Common myeloid progenitor, CD34-positive (primary cell): ENCODE measurements around the gene ANKRD23.

Experiments
- CTCF ChIA-PET: fragments of 350-600 bp; sonication (Branson Sonifier 250); formaldehyde crosslinking; loops from one replicate; lab custom pipeline; 2021; ENCODE audit warnings: antibody characterized with exemption; lab: Charles Lee
- POLR2A ChIA-PET: fragments of 350-600 bp; sonication (Branson Sonifier 250); formaldehyde crosslinking; loops from one replicate; lab custom pipeline; 2021; ENCODE audit warnings: antibody characterized with exemption; lab: Charles Lee
- DNase-seq, 3 donors: peaks; one replicate each; pipeline versions ENCODE4 v3.0.0 to v3.0.0-alpha.2; 2013
- H3K27ac ChIP-seq, 2 experiments: 1 replicate in 1 of 2; 2 replicates in 1 of 2; pipeline ENCODE4 v1.7.0; 2013; ENCODE audit warnings: inconsistent platforms in 2 of 2, low read length in 2 of 2, mild to moderate bottlenecking in 2 of 2, low read depth in 1 of 2, moderate library complexity in 1 of 2; ENCODE audit not compliant: severe bottlenecking in 2 of 2, insufficient read depth in 1 of 2, poor library complexity in 1 of 2
- H3K27me3 ChIP-seq, 5 experiments: replicated peaks in 2 of 5; 1 replicate in 3 of 5; 2 replicates in 2 of 5; pipeline versions ENCODE4 v1.6.1 to v1.7.0; 2013; ENCODE audit warnings: low read length in 4 of 5, mild to moderate bottlenecking in 2 of 5, moderate library complexity in 2 of 5, inconsistent platforms in 1 of 5; ENCODE audit not compliant: insufficient read depth in 5 of 5, control insufficient read depth in 4 of 5
- H3K36me3 ChIP-seq, 4 experiments: 1 replicate in 2 of 4; 2 replicates in 2 of 4; pipeline versions ENCODE4 v1.6.1 to v1.7.0; 2013; ENCODE audit warnings: low read length in 3 of 4, control low read depth in 1 of 4, mild to moderate bottlenecking in 1 of 4; ENCODE audit not compliant: control insufficient read depth in 4 of 4, insufficient read depth in 4 of 4
- H3K4me1 ChIP-seq, 4 experiments: 1 replicate in 3 of 4; 2 replicates in 1 of 4; pipeline versions ENCODE4 v1.6.1 to v1.7.1; 2013; ENCODE audit warnings: low read length in 3 of 4, mild to moderate bottlenecking in 3 of 4, control low read depth in 1 of 4, inconsistent platforms in 1 of 4, moderate library complexity in 1 of 4; ENCODE audit not compliant: control insufficient read depth in 4 of 4, insufficient read depth in 4 of 4; ENCODE audit errors: control extremely low read depth in 1 of 4
- H3K4me3 ChIP-seq, 7 experiments: 1 replicate in 4 of 7; 2 replicates in 3 of 7; pipeline versions ENCODE4 v1.5.1 to v1.7.0; 2013; ENCODE audit warnings: mild to moderate bottlenecking in 7 of 7, low read length in 6 of 7, moderate library complexity in 6 of 7, inconsistent platforms in 2 of 7, low read depth in 2 of 7, control low read depth in 1 of 7; ENCODE audit not compliant: insufficient read depth in 4 of 7, control insufficient read depth in 1 of 7; ENCODE audit errors: extremely low read depth in 1 of 7
- H3K9me3 ChIP-seq, 5 experiments: 1 replicate in 4 of 5; 2 replicates in 1 of 5; pipeline versions ENCODE4 v1.6.1 to v1.7.1; 2013; ENCODE audit warnings: low read length in 4 of 5, mild to moderate bottlenecking in 2 of 5, inconsistent platforms in 1 of 5, low read depth in 1 of 5, moderate library complexity in 1 of 5; ENCODE audit not compliant: control insufficient read depth in 4 of 5, insufficient read depth in 2 of 5; ENCODE audit errors: control extremely low read depth in 1 of 5
- WGBS: methylation state at CpG from one replicate; pipeline ENCODE4 v1.1.5; 2013; ENCODE audit not compliant: insufficient coverage; 5-methylcytosine and 5-hydroxymethylcytosine counted together

The ANKRD23 gene

DNA sequence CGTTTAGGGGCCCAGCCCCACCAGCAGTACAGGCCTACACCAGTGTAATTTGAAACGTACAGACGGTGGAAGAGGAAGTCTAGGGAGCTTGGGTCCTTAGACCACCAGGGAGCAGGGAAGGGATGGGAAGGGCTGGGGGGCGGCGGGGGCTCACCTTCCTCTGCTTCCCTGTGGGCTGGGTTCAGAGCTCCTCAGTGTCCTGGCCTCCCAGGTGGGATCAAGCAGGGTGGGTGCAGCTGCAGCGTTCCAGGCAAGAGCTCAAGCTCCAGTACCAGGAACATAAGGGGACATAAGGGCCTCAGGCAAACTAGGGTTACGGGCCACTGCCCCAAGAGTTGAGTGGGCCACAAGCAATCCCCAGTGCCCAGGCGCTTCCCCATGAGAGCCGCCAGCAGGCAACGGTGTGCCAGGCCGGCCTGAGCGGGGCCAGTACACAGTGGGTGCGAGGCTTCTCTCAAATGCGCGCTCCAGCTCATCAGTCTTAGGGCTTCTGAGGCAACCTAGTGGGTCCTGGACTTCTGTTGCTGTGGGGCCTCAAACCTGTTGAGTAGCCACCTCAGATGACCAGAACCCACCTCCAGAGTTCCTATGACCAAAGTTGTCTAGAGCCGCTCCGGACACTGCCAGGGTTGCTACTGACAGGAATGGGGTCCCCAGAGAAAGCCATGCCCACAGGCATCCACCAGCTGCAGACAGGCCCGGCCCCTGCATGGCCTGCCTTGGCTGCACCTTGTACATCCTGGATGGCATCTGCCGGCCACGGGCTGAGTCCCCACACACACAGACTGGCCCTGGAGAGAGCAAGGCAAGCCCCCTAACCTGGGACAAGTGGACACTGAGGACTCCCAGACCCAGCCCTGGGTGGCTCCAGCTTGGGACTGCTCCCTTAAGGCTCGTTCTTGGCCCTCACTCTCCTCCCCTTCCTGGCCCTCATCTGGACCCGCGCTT lies 5.2 kb downstream of the ANKRD23 start:
- WGBS: 86% methylated on average over 18 of the region's 23 CpGs

DNA sequence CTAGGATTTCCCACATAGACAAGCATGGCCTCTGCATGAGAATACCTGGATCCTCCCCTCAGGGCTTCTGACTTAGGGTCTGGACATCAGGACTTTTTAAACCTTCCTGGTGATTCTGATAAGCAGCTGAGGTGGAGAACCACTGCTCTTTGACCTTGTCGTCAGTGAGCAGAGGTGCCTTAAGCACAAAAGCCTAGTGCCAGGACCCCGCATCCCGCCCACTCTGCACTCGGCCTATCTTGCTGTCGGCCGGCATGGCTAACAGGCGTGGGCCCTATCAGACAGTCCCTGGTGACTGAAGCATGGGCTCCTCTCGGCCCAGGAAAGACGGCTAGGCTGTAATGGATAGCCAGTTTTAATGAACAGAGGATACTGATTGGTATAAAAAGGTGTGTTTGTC lies 6.2 kb downstream of the ANKRD23 start:
- CTCF ChIA-PET: interaction anchor here (1.7 kb wide), 1 partner anchor 20 kb away, joined by 3 read pairs; the partner anchor contains the start of gene ANKRD39
- no peaks in the 10 kb centered on the region for H3K27me3 ChIP-seq
- POLR2A ChIA-PET: no interaction called here
- WGBS: 97% methylated on average over 9 of the region's 9 CpGs
- H3K27ac ChIP-seq: no peak overlapping the region
- DNase-seq: no peak
- H3K9me3 ChIP-seq: no peaks in the 10 kb centered on the region
- no peak overlapping the region for H3K4me3 ChIP-seq
- H3K36me3 ChIP-seq: peaks cover 11 to 56% (median 27%) of the 10 kb centered on the region in 4 experiments
- peaks cover 0 to 18% (median 14%) of the 10 kb centered on the region in 4 experiments for H3K4me1 ChIP-seq

More for the DNA sequence above, 5.2 kb downstream of the ANKRD23 start:
- peaks cover 0 to 18% (median 14%) of the 10 kb centered on the region in 4 experiments for H3K4me1 ChIP-seq
- H3K9me3 ChIP-seq: no peaks in the 10 kb centered on the region
- DNase-seq: no peak
- ChIA-PET CTCF (interaction anchor here (0.9 to 1.6 kb wide), 3 partner anchors 12 to 86 kb away, joined by 3 to 4 read pairs (median 4); partner anchors contain the start of gene CNNM3), POLR2A (interaction anchor here (0.8 kb wide), 1 partner anchor 13 kb away, joined by 4 read pairs; no protein-coding TSS in a partner anchor)
- H3K4me3 ChIP-seq: peak overlapping the region in 2 of 7 experiments; percentile 40 to 69
- H3K27ac ChIP-seq: peak overlapping the region in 1 of 2 experiments; percentile 32
- H3K27me3 ChIP-seq: no peaks in the 10 kb centered on the region
- peaks cover 5 to 45% (median 18%) of the 10 kb centered on the region in 4 experiments for H3K36me3 ChIP-seq

GRCh38 chr2:96835830-96836229 lies 8.0 kb downstream of the ANKRD23 start:
- H3K9me3 ChIP-seq: no peaks in the 10 kb centered on the region
- peaks cover 10 to 71% (median 40%) of the 10 kb centered on the region in 4 experiments for H3K36me3 ChIP-seq
- POLR2A ChIA-PET: no interaction called here
- no peak overlapping the region for H3K4me3 ChIP-seq
- peaks cover 0 to 18% (median 14%) of the 10 kb centered on the region in 4 experiments for H3K4me1 ChIP-seq
- no peak for DNase-seq
- H3K27ac ChIP-seq: no peak overlapping the region
- no CpG with 5 or more reads among the region's 4 CpGs for WGBS
- CTCF ChIA-PET: interaction anchor here (0.6 to 1.4 kb wide), 3 partner anchors 19 to 83 kb away, joined by 3 to 4 read pairs (median 3); partner anchors contain the start of gene ANKRD39
- no peaks in the 10 kb centered on the region for H3K27me3 ChIP-seq

DNA sequence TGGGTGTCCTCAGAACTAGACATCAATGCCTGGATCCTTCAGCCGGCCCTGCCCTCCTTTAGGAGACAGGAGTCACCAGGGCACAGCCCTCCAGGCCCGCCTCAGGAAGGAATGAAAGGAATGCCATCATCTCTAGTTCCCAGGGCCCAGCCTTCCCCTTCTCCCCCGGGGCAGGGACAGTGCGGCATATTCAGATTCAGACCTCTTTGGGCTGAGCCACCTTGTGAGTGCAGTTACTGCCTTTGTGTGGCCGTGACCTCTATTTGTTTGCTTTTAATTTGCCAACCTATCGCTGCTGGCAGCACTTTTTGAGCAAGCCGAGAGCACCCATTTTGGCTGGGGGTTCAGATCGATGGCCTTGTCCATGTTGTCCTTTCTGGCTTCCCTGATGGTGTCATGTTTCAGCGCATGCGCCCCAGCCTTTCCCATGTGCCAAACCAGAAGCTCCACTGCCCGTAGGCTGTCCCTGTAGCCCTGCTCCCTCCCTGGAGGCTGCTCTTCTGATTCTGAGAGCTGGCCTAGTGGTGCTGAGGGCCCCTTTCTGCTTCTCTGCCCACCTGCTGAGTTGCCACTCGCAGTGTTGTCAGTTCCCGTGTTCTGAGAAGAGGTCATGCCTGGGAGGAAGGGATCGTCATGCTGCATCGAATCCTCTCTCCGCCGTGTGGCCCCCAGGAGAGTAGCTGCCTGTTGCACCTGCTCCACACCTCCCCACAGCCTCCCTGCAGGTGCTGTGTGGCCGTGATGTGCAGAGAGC lies 10.9 kb downstream of the ANKRD23 start:
- H3K4me3 ChIP-seq: no peak overlapping the region
- H3K4me1 ChIP-seq: no peaks in the 10 kb centered on the region
- H3K27ac ChIP-seq: no peak overlapping the region
- 96% methylated on average over 13 of the region's 18 CpGs for WGBS
- CTCF ChIA-PET: interaction anchor here (0.9 kb wide), 1 partner anchor 13 kb away, joined by 3 read pairs; no protein-coding TSS in a partner anchor
- H3K9me3 ChIP-seq: no peaks in the 10 kb centered on the region
- POLR2A ChIA-PET: interaction anchor here (0.6 kb wide), 1 partner anchor 166 kb away, joined by 3 read pairs; no protein-coding TSS in a partner anchor
- H3K27me3 ChIP-seq: no peaks in the 10 kb centered on the region
- peaks cover 17 to 78% (median 60%) of the 10 kb centered on the region in 4 experiments for H3K36me3 ChIP-seq
- DNase-seq: no peak

DNA sequence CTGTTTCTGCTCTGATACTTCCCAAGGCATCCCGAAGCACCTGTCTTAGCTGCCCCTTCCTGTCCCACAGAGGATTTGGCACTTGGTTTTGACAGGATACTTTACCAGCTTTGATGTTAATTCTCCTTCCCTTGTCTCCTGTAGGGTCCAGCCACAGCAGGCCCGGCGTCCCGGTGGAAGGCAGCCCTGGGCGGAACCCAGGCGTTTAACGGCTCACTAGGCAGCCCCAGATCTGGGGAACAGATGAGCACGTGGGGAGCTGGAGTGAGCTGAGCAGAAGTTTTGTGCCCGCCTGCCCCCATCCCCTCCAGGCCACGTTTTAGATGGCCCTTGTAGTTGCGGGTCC lies 11.4 kb downstream of the ANKRD23 start:
- peaks cover 22 to 78% (median 60%) of the 10 kb centered on the region in 4 experiments for H3K36me3 ChIP-seq
- DNase-seq: no peak
- ChIA-PET CTCF (interaction anchor here (1.0 to 1.1 kb wide), 2 partner anchors 13 to 29 kb away, joined by 3 read pairs; no protein-coding TSS in a partner anchor), POLR2A (no interaction called here)
- no peaks in the 10 kb centered on the region for H3K27me3 ChIP-seq
- H3K4me1 ChIP-seq: no peaks in the 10 kb centered on the region
- H3K9me3 ChIP-seq: no peaks in the 10 kb centered on the region
- WGBS: 92% methylated on average over 11 of the region's 11 CpGs
- H3K27ac ChIP-seq: no peak overlapping the region
- no peak overlapping the region for H3K4me3 ChIP-seq

DNA sequence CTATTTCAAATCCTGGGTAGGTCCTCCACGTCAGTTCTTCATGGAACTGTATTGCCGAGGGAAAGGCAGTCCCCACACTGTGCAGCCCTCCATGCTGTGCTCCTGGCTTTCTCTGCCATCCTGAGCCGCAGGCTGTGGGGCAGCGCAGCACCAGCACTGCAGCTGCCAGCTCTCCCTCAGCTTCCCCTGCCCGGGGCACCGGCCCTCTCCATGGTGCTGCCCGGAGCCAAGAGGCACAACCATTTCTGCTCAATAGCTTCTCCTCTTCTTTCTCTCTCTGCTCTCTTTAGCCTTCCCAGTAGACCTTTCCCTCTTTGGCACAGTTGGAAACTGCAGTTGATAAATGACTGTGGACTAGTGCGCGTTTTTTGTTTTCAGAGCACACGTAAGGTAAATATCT lies 12.1 kb downstream of the ANKRD23 start:
- H3K4me1 ChIP-seq: no peaks in the 10 kb centered on the region
- H3K9me3 ChIP-seq: no peaks in the 10 kb centered on the region
- H3K36me3 ChIP-seq: peaks cover 22 to 84% (median 63%) of the 10 kb centered on the region in 4 experiments
- H3K27ac ChIP-seq: peak overlapping the region in 1 of 2 experiments; percentile 1
- ChIA-PET POLR2A (no interaction called here), CTCF (interaction anchor here (1.0 to 2.1 kb wide), 3 partner anchors 12 to 28 kb away, joined by 3 to 4 read pairs (median 3); partner anchors contain the start of gene ANKRD39)
- DNase-seq: no peak
- no peak overlapping the region for H3K4me3 ChIP-seq
- H3K27me3 ChIP-seq: no peaks in the 10 kb centered on the region
- 90% methylated on average over 8 of the region's 10 CpGs for WGBS
